GM18511 (cell line): ENCODE data around the gene SRCIN1.
"Not testable (repeated sequence)": the region's sequence is repeated elsewhere in the genome, so short reads cannot be mapped to it uniquely, and the experiment has no call there.

Experiments
- ATAC-seq: cut with Tn5 transposase; IDR thresholded peaks from one replicate; pipeline ENCODE4 v1.9.1; 2021; ENCODE audit warnings: mild to moderate bottlenecking, moderate library complexity; ENCODE audit not compliant: unreplicated experiment

Gene SRCIN1

GRCh38 chr17:38485681-38486298 lies 120.0 kb downstream of the SRCIN1 start:
- ATAC-seq: peak; percentile 78

DNA sequence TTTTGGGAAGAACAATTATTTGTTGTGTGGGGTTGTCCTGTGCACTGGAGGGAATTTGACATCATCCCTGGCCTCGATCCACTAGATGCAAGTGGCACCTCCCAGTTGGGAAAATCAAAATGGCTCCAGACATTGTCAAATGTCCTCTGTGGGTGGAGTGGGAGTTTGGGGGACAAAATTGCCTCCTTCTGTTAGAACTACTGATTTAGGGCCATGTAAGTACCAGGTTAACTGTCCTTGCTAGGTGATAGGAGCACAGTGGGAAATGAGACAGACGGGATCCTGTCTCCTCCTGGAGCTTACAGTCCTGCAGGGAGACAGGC lies 120.6 kb downstream of the SRCIN1 start:
- no peak for ATAC-seq

DNA sequence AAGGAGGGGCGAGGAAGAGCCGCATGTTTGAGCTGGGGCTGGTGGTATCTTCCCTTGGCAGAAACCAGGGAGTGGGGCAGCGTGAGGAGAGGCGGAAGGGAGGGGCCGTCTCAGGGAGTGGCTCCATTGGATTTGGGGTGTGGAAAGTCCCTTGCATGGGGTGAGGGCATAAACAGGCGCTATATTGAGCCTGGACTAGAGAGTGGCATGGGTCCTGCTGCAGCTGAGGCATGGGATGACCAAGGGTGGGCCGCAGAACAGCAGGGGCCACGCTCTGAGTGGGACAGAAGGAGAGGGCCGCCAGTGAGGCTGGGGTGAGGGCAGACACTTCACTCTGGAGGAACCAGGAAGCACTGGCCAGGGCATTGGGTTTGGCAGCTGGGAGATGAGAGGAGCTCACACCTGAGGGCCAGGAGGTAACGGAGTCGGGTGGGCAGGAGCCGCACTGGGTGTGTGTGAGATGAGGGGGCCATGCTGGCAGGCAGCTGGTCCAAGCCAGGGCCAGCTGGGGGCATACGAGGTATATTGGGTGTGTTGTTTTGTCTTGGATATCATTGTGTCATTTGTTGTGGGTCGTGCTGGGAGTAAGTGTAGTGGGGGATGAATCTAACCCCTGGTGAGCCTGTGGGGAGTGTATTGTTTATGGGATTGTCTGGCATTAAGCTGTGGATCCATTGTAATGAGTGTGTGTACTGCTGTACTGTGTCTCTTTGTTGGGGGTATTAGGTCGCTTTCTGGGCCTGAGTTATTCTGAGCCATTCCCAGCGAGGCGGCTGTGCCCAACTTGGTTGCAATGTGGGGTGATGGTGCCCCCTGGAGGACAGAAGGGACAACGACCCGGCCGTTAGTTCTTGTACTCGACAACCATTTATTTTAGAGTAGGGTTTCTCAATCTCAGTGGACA lies 121.3 kb downstream of the SRCIN1 start:
- not testable (repeated sequence) for ATAC-seq

DNA sequence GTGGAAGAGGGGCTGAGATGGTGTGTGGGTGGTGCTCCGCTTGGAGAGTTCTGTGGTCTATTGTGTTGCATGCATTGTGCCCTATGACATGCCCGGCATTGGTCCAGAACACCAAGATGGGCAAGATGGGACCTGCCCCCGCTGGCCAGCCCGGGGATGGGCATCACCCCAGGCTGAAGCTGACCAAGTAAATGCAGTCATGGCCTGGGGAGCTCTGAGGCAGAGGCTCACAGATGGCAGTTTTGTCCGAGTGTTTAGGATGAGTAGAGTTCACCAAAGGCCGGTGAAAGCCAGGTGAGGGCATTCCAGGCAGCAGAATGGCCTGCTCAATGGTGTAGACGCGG lies 123.1 kb downstream of the SRCIN1 start:
- ATAC-seq: not testable (repeated sequence)

GRCh38 chr17:38482039-38482699 lies 123.6 kb downstream of the SRCIN1 start:
- not testable (repeated sequence) for ATAC-seq
